ENCODE measurements around the gene MYO16.

The MYO16 gene

GRCh38 chr13:109123971-109124370, 494.6 kb downstream of the MYO16 start:
- DNase-seq (ENCODE audit: low read depth in 2 of 2): no peak

DNA sequence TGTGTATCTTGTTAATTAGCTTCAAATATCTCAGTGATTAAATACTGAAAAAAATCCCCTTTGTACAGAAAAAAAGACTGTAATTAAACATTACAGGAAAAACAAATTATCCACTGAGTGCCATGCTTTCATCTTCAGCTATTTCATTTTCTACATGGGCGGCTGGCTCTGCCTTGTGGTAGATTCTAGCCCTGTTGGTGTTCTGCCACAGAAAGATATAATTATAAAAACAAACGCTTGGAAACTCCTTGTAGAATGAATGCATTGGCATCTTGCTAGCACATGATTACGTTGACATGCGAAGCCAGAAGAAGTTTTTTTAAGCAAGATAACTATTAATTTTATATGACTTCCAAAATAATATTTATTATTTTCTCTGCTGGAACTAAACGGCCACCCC, 496.8 kb downstream of the MYO16 start:
- no peak for DNase-seq (ENCODE audit: low read depth in 2 of 2)

DNA sequence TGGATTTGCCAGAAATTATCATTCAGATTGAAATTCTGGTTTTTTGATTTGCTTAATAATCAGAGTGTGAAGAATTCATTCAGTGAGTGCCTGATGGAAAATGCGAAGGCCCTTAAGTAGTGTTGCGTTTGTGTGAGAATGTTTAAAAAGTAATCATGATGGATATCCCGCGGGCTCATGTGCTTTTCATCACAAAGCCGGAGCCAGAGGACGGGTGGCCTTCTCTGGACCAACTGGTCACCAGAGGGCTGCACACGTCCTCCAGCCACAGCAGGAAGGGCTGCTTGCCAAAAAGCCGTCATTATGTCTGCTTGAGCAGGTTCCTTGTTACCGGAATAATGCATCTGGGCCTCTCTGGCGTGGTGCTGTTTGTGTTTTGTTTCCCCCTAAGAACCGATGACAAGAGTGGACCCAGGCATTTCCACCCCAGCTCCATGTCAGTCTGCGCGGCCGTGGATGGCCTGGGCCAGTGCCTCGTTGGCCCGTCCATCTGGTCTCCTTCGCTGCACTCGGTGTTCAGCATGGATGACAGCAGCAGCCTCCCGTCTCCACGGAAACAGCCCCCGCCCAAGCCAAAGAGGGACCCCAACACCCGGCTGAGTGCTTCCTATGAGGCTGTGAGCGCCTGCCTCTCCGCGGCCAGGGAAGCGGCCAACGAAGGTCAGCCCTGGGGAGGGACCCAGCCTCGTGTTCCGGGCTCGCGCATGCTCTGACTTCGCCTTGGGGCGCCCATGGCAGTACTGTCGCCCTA, 497.7 kb downstream of the MYO16 start:
- no peak for DNase-seq (ENCODE audit: low read depth in 2 of 2)

GRCh38 chr13:109128121-109128520, 498.7 kb downstream of the MYO16 start:
- DNase-seq (ENCODE audit: low read depth in 2 of 2): no peak

DNA sequence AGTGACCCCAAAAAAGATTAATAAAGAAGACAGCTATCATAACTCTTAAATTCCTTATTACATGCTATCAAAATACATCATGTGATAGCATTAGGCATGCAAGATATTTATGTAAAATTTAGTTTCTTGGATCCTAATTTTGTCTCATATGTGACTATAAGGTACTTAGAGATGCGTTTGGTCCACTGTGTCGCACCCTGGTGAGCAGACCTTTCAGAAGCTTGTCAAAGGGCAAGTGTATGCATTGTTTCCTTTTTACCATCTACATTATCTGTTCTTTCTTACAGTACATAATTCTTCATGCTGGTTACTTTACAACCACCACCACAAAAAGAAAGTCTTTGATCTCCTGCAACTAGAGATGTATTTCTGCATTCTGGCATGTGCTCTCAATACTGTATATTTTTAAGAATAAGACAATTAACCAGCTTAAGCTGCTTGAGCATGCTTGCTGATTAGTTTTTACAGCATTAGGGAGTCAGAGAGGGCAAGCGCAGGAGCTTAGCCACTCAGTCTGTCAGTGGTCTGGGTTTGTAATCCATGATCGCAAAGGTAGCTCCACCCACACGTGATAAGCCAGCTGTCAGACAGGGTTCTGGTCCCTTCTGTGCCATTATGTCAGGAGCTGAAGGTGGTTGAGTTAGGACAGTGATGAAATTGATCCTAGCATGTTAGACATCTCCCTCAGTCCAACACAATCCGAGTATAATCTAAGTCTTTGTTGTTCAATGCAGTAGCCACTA, 500.9 kb downstream of the MYO16 start:
- DNase-seq (ENCODE audit: low read depth in 2 of 2): no peak

DNA sequence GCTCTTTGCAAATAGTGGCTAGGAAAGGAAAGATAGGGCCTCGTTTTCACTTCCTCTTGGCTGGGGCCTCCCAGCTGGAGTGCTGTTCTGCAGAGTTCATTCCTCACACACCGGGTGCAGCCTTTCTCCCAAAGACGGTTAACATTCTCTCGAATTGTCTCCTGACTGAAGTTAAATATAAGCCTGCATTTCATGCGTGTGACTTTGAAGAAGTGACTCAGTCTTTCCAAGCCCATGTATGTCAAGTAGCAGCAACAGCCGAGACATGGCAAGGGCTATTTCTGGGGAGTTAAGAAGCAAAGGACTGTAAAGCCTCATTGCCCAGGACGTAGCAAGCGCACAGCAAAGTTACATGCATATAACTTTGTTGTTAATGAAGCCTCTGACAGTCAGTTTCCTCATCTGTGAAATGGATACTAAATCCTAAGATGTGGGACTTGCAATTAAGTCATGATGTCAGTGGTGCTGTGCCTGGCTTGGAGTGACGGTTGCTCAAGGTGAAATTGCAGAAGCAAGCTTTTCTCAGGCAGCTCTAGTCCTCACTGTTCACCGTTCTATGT, 502.4 kb downstream of the MYO16 start:
- no peak for DNase-seq (ENCODE audit: low read depth in 2 of 2)

- DNase-seq (ENCODE audit: low read depth in 2 of 2): no peak
These were observed 505.6 kb downstream of the MYO16 start for GRCh38 chr13:109135018-109135417.

DNA sequence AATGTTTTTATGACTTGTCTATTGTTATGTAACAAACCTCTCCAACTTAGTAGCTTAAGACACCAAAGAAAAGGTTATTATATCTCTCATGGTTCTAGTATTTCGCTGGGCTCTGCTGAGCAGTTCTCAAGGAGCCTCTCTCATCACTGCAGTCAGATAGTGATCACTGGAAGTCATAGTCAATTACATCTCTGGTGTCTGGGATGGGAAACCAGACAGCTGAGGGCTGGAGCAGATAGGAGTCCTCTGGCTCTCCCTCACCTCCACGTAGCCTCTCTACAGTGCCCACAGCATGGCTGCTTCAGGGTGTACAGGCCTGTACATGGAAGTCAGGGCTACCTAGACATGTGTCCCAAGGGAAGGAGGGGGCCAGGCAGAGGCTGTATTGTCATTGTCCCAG, 507.5 kb downstream of the MYO16 start:
- no peak for DNase-seq (ENCODE audit: low read depth in 2 of 2)

DNA sequence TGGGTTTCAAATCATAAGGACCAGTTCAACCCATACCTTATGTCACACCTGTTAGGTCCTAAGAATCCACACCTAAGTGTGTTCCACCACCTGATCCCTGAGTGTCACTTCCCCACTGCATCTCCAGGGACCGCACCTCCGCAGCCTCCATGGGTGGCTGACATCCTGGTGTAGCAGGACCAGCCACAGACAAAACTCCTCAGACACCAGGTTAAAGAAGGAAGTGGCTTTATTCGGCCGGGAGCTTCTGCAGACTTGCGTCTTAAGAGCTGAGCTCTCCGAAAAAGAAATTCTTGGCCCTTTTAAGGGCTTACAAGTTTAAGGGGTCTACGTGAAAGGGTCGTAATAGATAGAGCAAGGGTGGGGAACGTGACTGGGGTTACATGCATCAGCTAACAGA, 509.9 kb downstream of the MYO16 start:
- DNase-seq (ENCODE audit: low read depth in 2 of 2): no peak

DNA sequence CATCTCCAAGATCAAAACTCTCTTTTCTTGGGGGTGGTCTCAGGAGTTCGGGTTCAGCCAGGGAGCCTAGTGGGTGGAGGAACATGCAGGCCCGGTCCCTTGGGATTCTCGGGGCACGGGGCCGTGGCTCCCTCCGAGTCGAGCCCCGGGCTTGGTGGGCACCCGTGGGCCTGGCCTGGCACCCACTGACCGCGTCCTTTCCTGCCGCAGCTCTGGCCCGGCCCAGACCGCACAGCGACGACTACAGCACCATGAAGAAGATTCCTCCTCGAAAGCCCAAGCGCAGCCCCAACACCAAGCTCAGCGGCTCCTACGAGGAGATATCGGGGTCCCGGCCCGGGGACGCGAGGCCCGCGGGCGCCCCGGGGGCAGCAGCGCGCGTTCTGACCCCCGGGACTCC, 510.6 kb downstream of the MYO16 start:
- no peak for DNase-seq (ENCODE audit: low read depth in 2 of 2)

GRCh38 chr13:109140479-109141349, 511.3 kb downstream of the MYO16 start:
- no peak for DNase-seq (ENCODE audit: low read depth in 2 of 2)

- DNase-seq (ENCODE audit: low read depth in 2 of 2): no peak
These were observed 512.3 kb downstream of the MYO16 start for GRCh38 chr13:109141706-109142105.

- no peak for DNase-seq (ENCODE audit: low read depth in 2 of 2)
These were observed 515.5 kb downstream of the MYO16 start for GRCh38 chr13:109144693-109145437.

GRCh38 chr13:109145631-109146030, 516.2 kb downstream of the MYO16 start:
- DNase-seq (ENCODE audit: low read depth in 2 of 2): no peak

- DNase-seq (ENCODE audit: low read depth in 2 of 2): no peak
These were observed 517.0 kb downstream of the MYO16 start for GRCh38 chr13:109146393-109146792.

GRCh38 chr13:109146912-109147647, 517.7 kb downstream of the MYO16 start:
- no peak for DNase-seq (ENCODE audit: low read depth in 2 of 2)

GRCh38 chr13:109148243-109148642, 518.8 kb downstream of the MYO16 start:
- DNase-seq (ENCODE audit: low read depth in 2 of 2): no peak

GRCh38 chr13:109150696-109151095, 521.3 kb downstream of the MYO16 start:
- DNase-seq (ENCODE audit: low read depth in 2 of 2): no peak

DNA sequence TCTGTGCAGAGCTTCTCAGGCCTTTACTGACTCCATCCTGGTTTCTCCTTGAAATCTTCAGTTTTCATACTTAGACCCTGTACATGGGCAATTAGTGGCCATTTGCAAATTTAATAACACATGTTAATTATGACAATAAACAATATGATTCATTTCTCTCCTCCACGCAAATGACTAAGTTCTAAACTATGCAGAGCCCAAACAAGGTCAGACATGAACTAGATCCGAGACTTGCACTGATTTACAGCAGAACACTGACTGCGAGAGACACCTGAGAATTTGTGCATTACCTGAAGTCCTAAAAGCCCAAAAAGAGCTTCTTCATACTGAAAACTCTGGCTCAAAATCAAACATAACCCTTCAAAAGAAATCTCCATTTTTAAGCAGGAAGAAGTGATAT, 521.8 kb downstream of the MYO16 start:
- DNase-seq (ENCODE audit: low read depth in 2 of 2): no peak

- DNase-seq (ENCODE audit: low read depth in 2 of 2): no peak
These were observed 522.3 kb downstream of the MYO16 start for GRCh38 chr13:109151696-109152095.
